Parathyroid adenoma (tissue), 2 donors: ENCODE results near the gene ZNF813.

ENCODE experiments used
- H2AFZ ChIP-seq: fragments of 300-600 bp; sonication (generic); one replicate; pipeline ENCODE4 v1.7.0; 2017; ENCODE audit warnings: antibody characterized with exemption, mild to moderate bottlenecking
- H3K27ac ChIP-seq: fragments of 300-600 bp; sonication (generic); one replicate; pipeline ENCODE4 v1.7.0; 2017
- H3K27me3 ChIP-seq: fragments of 300-600 bp; sonication (generic); one replicate; pipeline ENCODE4 v1.7.0; 2017; ENCODE audit warnings: low read length; ENCODE audit not compliant: control insufficient read depth, insufficient read depth
- H3K36me3 ChIP-seq: fragments of 300-600 bp; sonication (generic); one replicate; pipeline ENCODE4 v1.7.0; 2017; ENCODE audit warnings: low read length; ENCODE audit not compliant: control insufficient read depth, insufficient read depth
- H3K4me1 ChIP-seq: fragments of 300-600 bp; sonication (generic); one replicate; pipeline ENCODE4 v1.7.0; 2017; ENCODE audit warnings: control low read depth
- H3K4me2 ChIP-seq: fragments of 300-600 bp; sonication (generic); one replicate; pipeline ENCODE4 v1.7.0; 2017; ENCODE audit warnings: low read length
- H3K4me3 ChIP-seq: fragments of 300-600 bp; sonication (generic); one replicate; pipeline ENCODE4 v1.7.0; 2017; ENCODE audit warnings: low read depth, low read length
- H3K79me2 ChIP-seq: fragments of 300-600 bp; sonication (generic); one replicate; pipeline ENCODE4 v1.7.0; 2017; ENCODE audit warnings: control low read depth
- H3K9ac ChIP-seq: fragments of 300-600 bp; sonication (generic); one replicate; pipeline ENCODE4 v1.7.0; 2017; ENCODE audit warnings: mild to moderate bottlenecking
- H3K9me3 ChIP-seq: fragments of 300-600 bp; sonication (generic); one replicate; pipeline ENCODE4 v1.7.0; 2017; ENCODE audit warnings: low read length; ENCODE audit not compliant: control insufficient read depth
- CTCF ChIP-seq: fragments of 300-600 bp; sonication (generic); IDR thresholded peaks from one replicate; pipeline ENCODE4 v1.7.0; 2017; ENCODE audit warnings: antibody characterized with exemption, mild to moderate bottlenecking
- donor health status: primary hyperparathyroidism.

Gene ZNF813

DNA sequence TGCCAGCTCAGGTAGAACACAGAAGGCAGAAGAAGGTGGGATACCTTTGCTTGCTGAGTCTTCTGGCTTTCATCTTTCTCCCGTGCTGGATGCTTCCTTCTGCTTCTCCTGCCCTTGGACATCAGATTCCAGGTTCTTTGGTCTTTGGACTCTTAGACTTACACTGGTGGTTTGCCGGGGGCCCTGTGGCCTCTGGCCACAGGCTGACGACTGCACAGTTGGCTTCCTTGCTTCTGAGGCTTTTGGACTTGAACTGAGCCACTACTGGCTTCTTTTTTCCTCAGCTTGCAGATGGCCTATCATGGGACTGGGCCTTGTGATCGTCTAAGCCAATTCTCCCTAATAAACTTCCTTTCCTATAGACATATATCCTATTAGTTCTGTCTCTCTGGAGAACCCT, 50.6 kb downstream of the ZNF813 start:
- Histone ChIP-seq H3K9me3 (no peaks in the 10 kb centered on the region), H3K36me3 (no peaks in the 10 kb centered on the region), H3K27ac (no peak overlapping the region), H3K9ac (no peak overlapping the region), H3K4me3 (no peak overlapping the region), H3K79me2 (no peaks in the 10 kb centered on the region), H3K27me3 (no peaks in the 10 kb centered on the region), H3K4me2 (no peak overlapping the region), H2AFZ (no peak overlapping the region), H3K4me1 (peaks cover 3% of the 10 kb centered on the region)
- TF ChIP-seq CTCF: no peak

- Histone ChIP-seq H3K4me1 (peaks cover 3% of the 10 kb centered on the region), H3K27ac (no peak overlapping the region), H3K9me3 (no peaks in the 10 kb centered on the region), H3K27me3 (no peaks in the 10 kb centered on the region), H2AFZ (no peak overlapping the region), H3K9ac (no peak overlapping the region), H3K4me2 (no peak overlapping the region), H3K36me3 (no peaks in the 10 kb centered on the region), H3K4me3 (no peak overlapping the region), H3K79me2 (no peaks in the 10 kb centered on the region)
- TF ChIP-seq CTCF: no peak
Observed at GRCh38 chr19:53518716-53519115, 51.2 kb downstream of the ZNF813 start.

GRCh38 chr19:53519446-53519845, 51.9 kb downstream of the ZNF813 start:
- Histone ChIP-seq H3K27me3 (no peaks in the 10 kb centered on the region), H3K4me3 (no peak overlapping the region), H3K36me3 (no peaks in the 10 kb centered on the region), H3K79me2 (no peaks in the 10 kb centered on the region), H3K9me3 (no peaks in the 10 kb centered on the region), H3K27ac (no peak overlapping the region), H3K4me1 (peaks cover 3% of the 10 kb centered on the region), H3K9ac (no peak overlapping the region), H2AFZ (no peak overlapping the region), H3K4me2 (no peak overlapping the region)
- no peak for TF ChIP-seq CTCF

DNA sequence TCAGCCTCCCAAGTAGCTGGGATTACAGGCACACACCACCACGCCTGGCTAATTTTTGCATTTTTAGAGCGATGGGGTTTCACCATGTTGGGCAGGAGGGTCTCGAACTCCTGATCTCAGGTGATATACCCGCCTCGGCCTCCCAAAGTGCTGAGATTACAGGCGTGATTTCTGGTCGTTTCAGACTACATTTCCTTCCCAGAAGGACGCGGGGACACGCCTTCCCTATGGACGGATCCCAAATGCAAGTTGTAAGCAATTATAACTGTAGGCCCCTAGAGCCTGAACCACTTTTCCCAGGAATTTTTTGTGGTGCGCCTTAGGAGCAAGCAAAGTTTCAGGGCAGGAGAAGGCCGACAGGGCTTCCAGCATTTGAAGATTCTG, 52.6 kb downstream of the ZNF813 start:
- peaks cover 3% of the 10 kb centered on the region for H3K4me1 ChIP-seq
- no peak overlapping the region for H3K9ac ChIP-seq
- peak overlapping the region; percentile 55 for H3K4me3 ChIP-seq
- no peaks in the 10 kb centered on the region for H3K79me2 ChIP-seq
- H3K27ac ChIP-seq: peak overlapping the region; percentile 88
- peak overlapping the region; percentile 47 for H3K4me2 ChIP-seq
- H3K27me3 ChIP-seq: no peaks in the 10 kb centered on the region
- peak overlapping the region; percentile 99 for H2AFZ ChIP-seq
- no peaks in the 10 kb centered on the region for H3K36me3 ChIP-seq
- H3K9me3 ChIP-seq: no peaks in the 10 kb centered on the region
- no peak for TF ChIP-seq CTCF

DNA sequence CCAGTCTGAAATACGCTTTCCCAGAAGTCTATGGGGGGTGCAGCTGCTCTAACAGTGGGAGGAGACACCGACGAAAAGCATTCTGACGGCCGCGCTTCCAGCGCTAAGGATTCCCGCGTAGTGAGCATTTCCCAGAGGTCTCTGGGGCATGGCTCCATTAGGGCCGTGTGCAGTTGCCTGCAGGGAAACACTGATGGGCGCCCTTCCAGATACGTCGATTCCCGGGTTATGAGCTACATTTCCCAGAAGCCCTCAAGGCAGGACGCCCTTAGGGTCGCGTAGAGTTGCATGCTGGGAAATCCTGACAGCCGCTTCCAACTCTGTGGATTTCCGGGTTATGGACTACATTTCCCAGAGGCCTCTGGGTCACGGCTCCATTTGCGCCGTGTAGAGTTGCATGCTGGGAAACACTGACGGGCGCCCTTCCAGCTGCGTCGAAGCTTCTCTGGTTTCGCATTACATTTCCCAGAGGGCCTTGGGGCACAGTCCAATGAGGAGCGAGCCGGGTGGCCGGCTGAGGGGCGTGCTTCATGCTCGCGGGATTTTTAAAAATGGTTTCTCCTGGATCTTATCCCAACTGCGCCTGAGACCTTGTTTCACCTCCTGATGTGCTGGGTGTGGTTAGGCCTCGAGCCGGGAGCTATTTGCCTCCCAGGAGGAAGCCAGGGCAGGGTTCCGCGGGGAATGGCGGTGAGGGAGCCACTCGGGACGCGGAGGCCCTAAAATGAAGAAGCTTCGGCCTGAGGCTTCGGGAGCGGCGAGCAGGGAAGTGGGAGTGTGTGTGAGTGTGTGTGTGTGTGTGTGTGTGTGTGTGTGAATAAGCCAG, 53.2 kb downstream of the ZNF813 start:
- Histone ChIP-seq H3K27ac (peak overlapping the region; percentile 88), H3K4me2 (peak overlapping the region; percentile 86), H2AFZ (peak overlapping the region; percentile 99), H3K9me3 (no peaks in the 10 kb centered on the region), H3K27me3 (no peaks in the 10 kb centered on the region), H3K4me3 (peak overlapping the region; percentile 55), H3K9ac (no peak overlapping the region), H3K4me1 (peaks cover 3% of the 10 kb centered on the region), H3K79me2 (no peaks in the 10 kb centered on the region), H3K36me3 (no peaks in the 10 kb centered on the region)
- no peak for TF ChIP-seq CTCF
